HG02798 (cell line): ENCODE measurements around the gene CDH19.
"Not testable (repeated sequence)": the region's sequence is repeated elsewhere in the genome, so short reads cannot be mapped to it uniquely, and the experiment has no call there.

Source experiments
- ATAC-seq: cut with Tn5 transposase; IDR thresholded peaks from one replicate; pipeline ENCODE4 v1.9.1; 2021; ENCODE audit warnings: mild to moderate bottlenecking; ENCODE audit not compliant: unreplicated experiment, poor library complexity

The CDH19 gene

GRCh38 chr18:66473882-66474281 is 130.0 kb downstream of the CDH19 start:
- no peak for ATAC-seq

GRCh38 chr18:66466184-66466583 is 137.7 kb downstream of the CDH19 start:
- ATAC-seq: not testable (repeated sequence)

DNA sequence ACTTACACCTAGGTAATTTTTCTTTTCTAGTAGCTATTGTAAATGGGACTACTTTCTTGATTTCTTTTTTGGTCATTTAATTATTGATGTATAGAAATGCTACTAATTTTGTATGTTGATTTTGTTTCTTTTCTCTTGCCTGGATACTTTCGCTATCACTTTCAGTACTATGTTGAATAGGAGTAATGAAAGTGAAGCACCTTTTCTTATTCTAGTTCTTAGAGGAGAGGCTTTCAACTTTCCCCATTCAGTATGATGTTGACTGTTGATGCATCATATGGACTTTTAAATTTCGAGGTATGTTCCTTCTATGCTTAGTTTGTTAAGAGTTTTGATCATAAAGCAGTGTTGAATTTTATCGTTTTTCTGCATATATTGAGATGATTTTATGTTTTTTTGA is 142.5 kb downstream of the CDH19 start:
- ATAC-seq: no peak

DNA sequence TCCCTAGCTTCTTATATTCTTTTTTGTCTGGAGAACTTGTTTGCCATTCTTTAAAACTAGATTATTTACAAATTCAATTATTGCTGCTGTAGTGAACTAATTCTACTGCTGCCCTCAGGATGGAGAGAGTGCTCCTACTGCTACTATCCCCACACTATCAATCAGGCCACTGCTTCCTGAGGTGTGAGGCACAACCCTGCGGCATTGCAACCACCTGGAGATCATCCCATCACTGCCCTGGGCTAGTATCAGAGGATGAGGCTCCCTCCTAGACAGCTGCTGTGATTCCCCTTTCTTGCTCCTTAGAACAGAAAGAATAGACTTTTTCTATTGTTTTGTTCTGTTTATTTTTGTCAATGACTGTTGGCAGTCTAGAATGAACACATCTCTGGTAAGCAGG is 146.6 kb downstream of the CDH19 start:
- no peak for ATAC-seq
